CD4-positive, alpha-beta memory T cell (primary cell): ENCODE data around the gene TLCD3A. TPM values are rescaled to one million over a fixed set of nuclear protein-coding genes. Genes with fewer than 3 reads are reported as not detected.
"Not testable (repeated sequence)": the region's sequence is repeated elsewhere in the genome, so short reads cannot be mapped to it uniquely, and the experiment has no call there.

ENCODE experiments used
- CTCF ChIA-PET: fragments of 350-600 bp; sonication (Branson Sonifier 250); formaldehyde crosslinking; loops from one replicate; lab custom pipeline; 2021; ENCODE audit warnings: inconsistent platforms; ENCODE audit not compliant: partially characterized antibody; lab: Charles Lee
- POLR2A ChIA-PET: fragments of 350-600 bp; sonication (Branson Sonifier 250); formaldehyde crosslinking; loops from one replicate; lab custom pipeline; 2021; ENCODE audit not compliant: partially characterized antibody; lab: Charles Lee
- DNase-seq, 5 donors: peaks; one replicate each; pipeline versions ENCODE4 v3.0.0 to v3.0.0-alpha.2; 2020 to 2022; ENCODE audit warnings: mixed read lengths in 1 of 5
- H3K27ac ChIP-seq: one replicate; pipeline ENCODE4 v1.7.0; 2013; ENCODE audit warnings: low read depth, low read length
- H3K27me3 ChIP-seq: 2 replicates; pipeline ENCODE4 v1.7.0; 2013; ENCODE audit warnings: mild to moderate bottlenecking, low read length, moderate library complexity; ENCODE audit not compliant: insufficient read depth
- H3K36me3 ChIP-seq: 2 replicates; pipeline ENCODE4 v1.7.0; 2013; ENCODE audit warnings: mild to moderate bottlenecking, low read length, moderate library complexity; ENCODE audit not compliant: insufficient read depth
- H3K4me1 ChIP-seq: 2 replicates; pipeline ENCODE4 v1.7.0; 2013; ENCODE audit warnings: mild to moderate bottlenecking, low read length, moderate library complexity; ENCODE audit not compliant: insufficient read depth
- H3K4me3 ChIP-seq, 2 donors: one replicate each; pipeline ENCODE4 v1.7.0; 2013; ENCODE audit warnings: low read length in 2 of 2, mild to moderate bottlenecking in 1 of 2
- H3K9me3 ChIP-seq, 2 donors: one replicate each; pipeline ENCODE4 v1.7.0; 2013; ENCODE audit warnings: low read length in 2 of 2, control low read depth in 1 of 2; ENCODE audit not compliant: control insufficient read depth in 1 of 2
- H3K27ac Mint-ChIP-seq, 7 donors: one replicate each; pipeline ENCODE4 v1.8.0; 2020 to 2021; ENCODE audit warnings: mixed read lengths in 7 of 7, mild to moderate bottlenecking in 6 of 7, inconsistent platforms in 3 of 7, moderate library complexity in 3 of 7
- H3K27me3 Mint-ChIP-seq, 2 donors: one replicate each; pipeline ENCODE4 v1.8.0; 2020 to 2021; ENCODE audit warnings: mixed read lengths in 2 of 2
- H3K36me3 Mint-ChIP-seq, 2 donors: one replicate each; pipeline ENCODE4 v1.8.0; 2020 to 2021; ENCODE audit warnings: mixed read lengths in 2 of 2, inconsistent platforms in 1 of 2, mild to moderate bottlenecking in 1 of 2
- H3K4me1 Mint-ChIP-seq, 4 donors: one replicate each; pipeline ENCODE4 v1.8.0; 2020 to 2021; ENCODE audit warnings: mixed read lengths in 4 of 4, mild to moderate bottlenecking in 1 of 4
- H3K4me3 Mint-ChIP-seq, 8 donors: one replicate each; pipeline ENCODE4 v1.8.0; 2020 to 2021; ENCODE audit warnings: mixed read lengths in 8 of 8, mild to moderate bottlenecking in 7 of 8, moderate library complexity in 6 of 8, inconsistent platforms in 3 of 8
- H3K9me3 Mint-ChIP-seq, 8 donors: one replicate each; pipeline ENCODE4 v1.8.0; 2020 to 2021; ENCODE audit warnings: mixed read lengths in 8 of 8, mild to moderate bottlenecking in 5 of 8, inconsistent platforms in 3 of 8, moderate library complexity in 1 of 8
- intact Hi-C: fragments of 100-400 bp; cut with micrococcal nuclease; formaldehyde crosslinking; loops from one replicate; pipeline ENCODE4 v1.15.1; 2023
- polyA plus RNA-seq, 2 donors: library from polyadenylated mRNA; unstranded; fragments of 300-500 nt; fragmentation: Illumina TruSeq; gene quantifications; one replicate each; pipeline ENCODE4 v1.2.3, GENCODE V29; 2021
- total RNA-seq, 2 experiments: library from RNA; stranded (reverse); gene quantifications; one replicate each; pipeline ENCODE4 v1.2.3, GENCODE V29; 2021

The TLCD3A gene
- total and polyA plus RNA-seq, 4 experiments from 2014 or later = 0.42 to 0.55 (median 0.47) TPM; not detected in 1

DNA sequence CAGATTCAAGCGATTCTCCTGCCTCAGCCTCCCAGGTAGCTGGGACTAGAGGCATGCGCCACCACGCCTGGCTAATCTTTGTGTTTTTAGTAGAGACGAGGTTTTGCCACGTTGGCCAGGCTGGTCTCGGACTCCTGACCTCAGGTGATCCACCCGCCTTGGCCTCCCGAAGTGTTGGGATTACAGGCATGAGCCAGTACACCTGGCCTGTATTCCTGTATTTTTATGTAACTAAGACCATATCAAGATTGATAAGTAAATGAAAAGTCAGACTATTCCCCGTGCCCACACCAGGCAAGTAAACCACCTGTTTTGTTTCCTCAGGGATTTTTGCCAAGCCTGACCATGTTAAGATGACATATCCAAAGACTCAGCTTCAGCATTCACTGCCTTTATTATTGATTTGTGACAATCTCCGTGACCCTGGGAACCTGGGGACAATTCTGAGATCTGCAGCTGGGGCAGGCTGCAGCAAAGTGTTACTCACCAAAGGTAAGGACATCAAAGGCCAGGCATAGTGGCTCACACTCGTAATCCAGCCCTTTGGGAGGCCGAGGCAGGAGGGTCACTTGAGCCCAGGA is 55.3 kb downstream of the TLCD3A start:
- Mint-ChIP-seq H3K4me3 (no peak overlapping the region), H3K4me1 (peaks cover 13 to 20% (median 19%) of the 10 kb centered on the region in 4 donors), H3K9me3 (peaks cover 0 to 2% (median 0%) of the 10 kb centered on the region in 8 donors), H3K36me3 (peaks cover 18 to 55% of the 10 kb centered on the region in 2 donors), H3K27me3 (no peaks in the 10 kb centered on the region), H3K27ac (no peak overlapping the region)
- H3K36me3 ChIP-seq = peaks cover 46% of the 10 kb centered on the region
- no peak overlapping the region for H3K4me3 ChIP-seq
- peaks cover 22% of the 10 kb centered on the region for H3K4me1 ChIP-seq
- H3K9me3 ChIP-seq = no peaks in the 10 kb centered on the region
- ChIA-PET POLR2A (no interaction called here), CTCF (no interaction called here)
- H3K27me3 ChIP-seq = no peaks in the 10 kb centered on the region
- intact Hi-C loops = no loop called here
- H3K27ac ChIP-seq = no peak overlapping the region
- no peak for DNase-seq

DNA sequence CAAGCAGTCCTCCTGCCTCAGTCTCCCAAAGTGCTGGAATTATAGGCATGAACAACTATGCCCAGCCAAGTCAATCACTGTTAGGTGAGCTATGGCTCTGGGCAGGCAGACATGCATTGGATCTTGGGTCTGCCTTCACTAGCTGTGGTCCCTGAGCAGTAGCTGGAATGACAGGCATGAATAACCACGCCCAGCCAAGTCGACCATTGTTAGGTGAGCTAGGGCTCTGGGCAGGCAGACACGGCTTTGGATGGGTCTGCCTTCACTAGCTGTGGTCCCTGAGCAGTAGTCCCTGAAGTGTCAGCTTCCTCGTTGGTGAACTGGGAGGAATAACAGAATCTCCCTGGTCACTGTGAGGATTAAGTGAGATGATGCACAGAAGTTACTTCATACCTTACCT is 56.2 kb downstream of the TLCD3A start:
- H3K4me1 Mint-ChIP-seq = peaks cover 7 to 15% (median 12%) of the 10 kb centered on the region in 4 donors
- no peaks in the 10 kb centered on the region for H3K27me3 Mint-ChIP-seq
- intact Hi-C loops = no loop called here
- no peaks in the 10 kb centered on the region for H3K27me3 ChIP-seq
- H3K4me3 ChIP-seq = no peak overlapping the region
- ChIA-PET POLR2A (no interaction called here), CTCF (interaction anchor here (0.9 kb wide), 1 partner anchor 192 kb away, joined by 8 read pairs; no protein-coding TSS in a partner anchor)
- H3K4me3 Mint-ChIP-seq = no peak overlapping the region
- H3K36me3 ChIP-seq = peaks cover 46% of the 10 kb centered on the region
- peaks cover 14% of the 10 kb centered on the region for H3K4me1 ChIP-seq
- H3K27ac Mint-ChIP-seq = no peak overlapping the region
- H3K9me3 ChIP-seq = no peaks in the 10 kb centered on the region
- H3K27ac ChIP-seq = no peak overlapping the region
- no peak for DNase-seq
- H3K9me3 Mint-ChIP-seq = peaks cover 0 to 2% (median 0%) of the 10 kb centered on the region in 8 donors
- peaks cover 20 to 54% of the 10 kb centered on the region in 2 donors for H3K36me3 Mint-ChIP-seq

DNA sequence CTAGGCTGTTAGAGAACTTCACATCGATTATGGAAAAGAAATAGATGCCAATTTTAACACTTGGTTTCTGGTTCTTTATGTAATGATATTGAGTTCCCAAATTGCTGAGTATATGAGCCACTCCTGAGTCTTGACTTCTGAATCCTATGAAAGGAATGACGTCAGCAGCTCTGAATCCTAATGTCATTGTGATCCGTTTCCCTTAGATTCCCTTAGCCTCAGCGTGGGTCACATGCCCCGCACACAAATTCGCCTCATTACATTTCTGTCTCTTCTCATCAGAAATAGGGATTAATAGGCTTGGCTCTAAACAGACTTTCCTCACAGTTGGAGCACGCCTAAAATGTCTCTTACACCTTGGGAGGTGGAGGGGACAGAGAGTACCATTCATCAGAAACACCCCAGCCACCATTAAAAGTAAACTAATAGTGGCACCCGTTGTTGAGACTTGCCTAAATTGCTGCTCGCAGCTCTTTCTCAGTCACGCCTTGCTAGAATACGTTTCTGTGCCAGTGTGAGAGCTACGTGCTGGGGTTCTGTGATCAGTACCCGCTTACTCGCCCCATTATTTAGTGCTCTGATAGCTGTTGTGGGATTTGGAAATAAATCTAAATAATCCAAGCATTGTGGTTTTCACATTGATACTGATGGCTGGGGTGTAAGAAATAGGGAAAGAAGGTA is 56.9 kb downstream of the TLCD3A start:
- peaks cover 6% of the 10 kb centered on the region for H3K4me1 ChIP-seq
- H3K9me3 ChIP-seq = no peaks in the 10 kb centered on the region
- H3K27me3 ChIP-seq = no peaks in the 10 kb centered on the region
- no peak for DNase-seq
- intact Hi-C loops = no loop called here
- POLR2A ChIA-PET = no interaction called here
- peaks cover 46% of the 10 kb centered on the region for H3K36me3 ChIP-seq
- H3K27ac Mint-ChIP-seq = no peak overlapping the region
- peaks cover 4 to 12% (median 6%) of the 10 kb centered on the region in 4 donors for H3K4me1 Mint-ChIP-seq
- H3K4me3 ChIP-seq = no peak overlapping the region
- peaks cover 23 to 51% of the 10 kb centered on the region in 2 donors for H3K36me3 Mint-ChIP-seq
- H3K27ac ChIP-seq = no peak overlapping the region
- H3K4me3 Mint-ChIP-seq = no peak overlapping the region
- H3K9me3 Mint-ChIP-seq = peaks cover 0 to 2% (median 0%) of the 10 kb centered on the region in 8 donors
- CTCF ChIA-PET = interaction anchor here (0.9 kb wide), 1 partner anchor 192 kb away, joined by 4 read pairs; no protein-coding TSS in a partner anchor
- no peaks in the 10 kb centered on the region for H3K27me3 Mint-ChIP-seq

DNA sequence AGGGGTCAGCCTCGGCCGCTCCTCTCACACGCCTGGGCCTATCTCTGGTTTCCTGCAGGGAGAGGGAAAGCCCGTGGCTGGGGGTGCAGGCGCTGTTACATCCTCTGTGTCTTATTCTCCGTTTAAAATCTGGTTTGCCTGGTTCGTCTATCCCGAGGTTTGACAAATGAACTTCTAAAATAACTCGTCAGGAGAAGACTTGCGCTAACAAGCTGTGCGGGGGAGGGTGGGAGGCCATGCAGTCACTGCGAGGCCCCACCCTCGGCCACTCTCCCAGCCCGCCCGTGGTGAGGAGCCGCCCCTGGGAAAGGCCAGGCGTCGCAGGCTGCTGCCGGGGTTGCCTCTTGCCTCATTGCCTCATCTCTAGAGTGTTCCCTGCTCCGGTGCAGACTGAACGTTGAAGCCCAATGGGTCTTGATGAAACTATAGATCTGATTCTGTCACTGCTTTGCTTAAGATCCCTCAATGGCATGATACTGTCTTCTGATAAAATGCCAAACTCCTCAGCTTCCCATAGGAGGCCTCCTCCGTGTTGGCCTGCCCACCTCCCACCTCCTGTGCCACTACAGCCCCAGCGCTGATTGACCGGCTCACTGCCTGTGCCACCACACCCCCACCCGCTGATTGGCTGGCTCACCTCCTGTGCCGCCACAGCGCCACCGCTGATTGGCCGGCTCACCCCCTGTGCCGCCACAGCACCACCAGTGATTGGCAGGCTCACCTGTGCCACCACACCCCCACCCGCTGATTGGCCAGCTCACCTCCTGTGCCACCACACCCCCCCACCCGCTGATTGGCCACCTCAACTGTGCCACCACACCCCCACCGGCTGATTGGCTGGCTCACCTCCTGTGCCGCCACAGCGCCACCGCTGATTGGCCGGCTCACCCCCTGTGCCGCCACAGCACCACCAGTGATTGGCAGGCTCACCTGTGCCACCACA is 57.8 kb downstream of the TLCD3A start:
- H3K27me3 Mint-ChIP-seq, H3K4me3 ChIP-seq, H3K27ac ChIP-seq, H3K4me3 Mint-ChIP-seq, intact Hi-C loops, H3K4me1 ChIP-seq, H3K9me3 Mint-ChIP-seq, H3K9me3 ChIP-seq, DNase-seq, H3K27ac Mint-ChIP-seq, H3K27me3 ChIP-seq: not testable (repeated sequence)
- Mint-ChIP-seq H3K36me3 (peaks cover 23 to 49% of the 10 kb centered on the region in 2 donors), H3K4me1 (peaks cover 6 to 10% (median 8%) of the 10 kb centered on the region in 4 donors)
- peaks cover 46% of the 10 kb centered on the region for H3K36me3 ChIP-seq
- POLR2A ChIA-PET = interaction anchor here (2.4 kb wide), 1 partner anchor 8 kb away, joined by 10 read pairs; the partner anchor contains the start of genes GLOD4 and MRM3
- CTCF ChIA-PET = interaction anchor here (0.9 kb wide), 1 partner anchor 191 kb away, joined by 4 read pairs; no protein-coding TSS in a partner anchor

DNA sequence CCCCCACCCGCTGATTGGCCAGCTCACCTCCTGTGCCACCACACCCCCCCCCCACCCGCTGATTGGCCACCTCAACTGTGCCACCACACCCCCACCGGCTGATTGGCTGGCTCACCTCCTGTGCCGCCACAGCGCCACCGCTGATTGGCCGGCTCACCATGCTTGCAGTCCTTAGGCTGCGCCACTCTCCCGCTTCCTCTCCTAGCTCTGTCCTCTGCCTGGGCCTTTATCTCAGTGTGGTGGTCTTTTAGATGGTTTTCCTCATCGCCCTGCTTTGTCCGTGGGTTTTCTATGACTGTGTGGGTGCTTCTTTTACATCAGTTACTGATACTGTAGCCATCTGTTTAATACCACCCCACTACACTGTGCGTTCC is 58.5 kb downstream of the TLCD3A start:
- CTCF ChIA-PET, H3K27ac Mint-ChIP-seq, H3K27me3 Mint-ChIP-seq, H3K4me1 Mint-ChIP-seq, intact Hi-C loops, H3K4me1 ChIP-seq, H3K27me3 ChIP-seq, H3K9me3 ChIP-seq, H3K4me3 Mint-ChIP-seq, H3K27ac ChIP-seq, H3K9me3 Mint-ChIP-seq, H3K4me3 ChIP-seq, DNase-seq: not testable (repeated sequence)
- POLR2A ChIA-PET = interaction anchor here (2.4 kb wide), 1 partner anchor 9 kb away, joined by 10 read pairs; the partner anchor contains the start of genes GLOD4 and MRM3
- H3K36me3 Mint-ChIP-seq = peaks cover 23 to 46% of the 10 kb centered on the region in 2 donors
- peaks cover 46% of the 10 kb centered on the region for H3K36me3 ChIP-seq

DNA sequence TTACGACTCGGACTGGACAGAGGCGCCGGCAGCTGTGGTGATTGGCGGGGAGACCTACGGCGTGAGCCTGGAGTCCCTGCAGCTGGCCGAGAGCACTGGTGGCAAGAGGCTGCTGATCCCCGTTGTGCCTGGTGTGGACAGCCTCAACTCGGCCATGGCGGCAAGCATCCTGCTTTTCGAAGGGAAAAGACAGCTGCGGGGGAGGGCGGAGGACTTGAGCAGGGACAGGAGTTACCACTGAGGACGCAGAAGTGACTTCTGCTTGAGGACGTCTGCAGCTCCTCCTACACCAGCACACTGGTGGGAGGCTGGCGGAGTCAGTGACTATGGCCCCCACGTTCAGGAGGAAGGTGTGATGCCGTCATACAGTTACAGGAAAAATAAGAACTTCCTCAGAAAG is 59.4 kb downstream of the TLCD3A start:
- Histone ChIP-seq H3K4me3 (no peak overlapping the region), H3K9me3 (no peaks in the 10 kb centered on the region), H3K27me3 (no peaks in the 10 kb centered on the region), H3K36me3 (peaks cover 46% of the 10 kb centered on the region), H3K4me1 (peaks cover 5% of the 10 kb centered on the region), H3K27ac (no peak overlapping the region)
- Mint-ChIP-seq H3K36me3 (peaks cover 23 to 44% of the 10 kb centered on the region in 2 donors), H3K27ac (no peak overlapping the region), H3K4me1 (peaks cover 5 to 9% (median 6%) of the 10 kb centered on the region in 4 donors), H3K9me3 (peaks cover 0 to 2% (median 0%) of the 10 kb centered on the region in 8 donors), H3K27me3 (no peaks in the 10 kb centered on the region), H3K4me3 (no peak overlapping the region)
- POLR2A ChIA-PET = interaction anchor here (2.4 kb wide), 1 partner anchor 10 kb away, joined by 10 read pairs; the partner anchor contains the start of genes GLOD4 and MRM3
- CTCF ChIA-PET = interaction anchor here (1.3 kb wide), 1 partner anchor 189 kb away, joined by 7 read pairs; the partner anchor contains the start of gene NXN
- intact Hi-C loops = no loop called here
- no peak for DNase-seq
